ENCODE results near the gene EIF2S1. TPM values are rescaled to one million over a fixed set of nuclear protein-coding genes. Genes with fewer than 3 reads are reported as not detected.
"Not testable (repeated sequence)": the region's sequence is repeated elsewhere in the genome, so short reads cannot be mapped to it uniquely, and the experiment has no call there.

Gene EIF2S1
- total and polyA plus RNA-seq, 2 donors from 2014 or later, result 52.8 to 78.2 TPM

GRCh38 chr14:67413806-67414769 is 54.0 kb downstream of the EIF2S1 start:
- Histone ChIP-seq H3K4me3 (ENCODE audit: low read length in 3 of 3) (no peak overlapping the region), H3K36me3 (ENCODE audit: control insufficient read depth in 2 of 3, insufficient read depth in 3 of 3, low read length in 3 of 3) (no peaks in the 10 kb centered on the region), H3K4me1 (ENCODE audit: control insufficient read depth in 2 of 3, insufficient read depth in 2 of 3, low read depth in 1 of 3, low read length in 3 of 3) (no peaks in the 10 kb centered on the region), H3K27me3 (ENCODE audit: control insufficient read depth, insufficient read depth, low read length) (peaks cover 2% of the 10 kb centered on the region), H3K9ac (ENCODE audit: low read length in 3 of 3) (no peak overlapping the region), H3K9me3 (ENCODE audit: control insufficient read depth in 2 of 3, insufficient read depth in 1 of 3, low read length in 3 of 3) (no peaks in the 10 kb centered on the region), H3K27ac (ENCODE audit: low read depth in 2 of 2, low read length in 2 of 2) (no peak overlapping the region)
- intact Hi-C loops (cut with DNase I), result no loop called here
- FAIRE-seq (no peak), DNase-seq (no peak)
- TF ChIP-seq, protein P1, sequence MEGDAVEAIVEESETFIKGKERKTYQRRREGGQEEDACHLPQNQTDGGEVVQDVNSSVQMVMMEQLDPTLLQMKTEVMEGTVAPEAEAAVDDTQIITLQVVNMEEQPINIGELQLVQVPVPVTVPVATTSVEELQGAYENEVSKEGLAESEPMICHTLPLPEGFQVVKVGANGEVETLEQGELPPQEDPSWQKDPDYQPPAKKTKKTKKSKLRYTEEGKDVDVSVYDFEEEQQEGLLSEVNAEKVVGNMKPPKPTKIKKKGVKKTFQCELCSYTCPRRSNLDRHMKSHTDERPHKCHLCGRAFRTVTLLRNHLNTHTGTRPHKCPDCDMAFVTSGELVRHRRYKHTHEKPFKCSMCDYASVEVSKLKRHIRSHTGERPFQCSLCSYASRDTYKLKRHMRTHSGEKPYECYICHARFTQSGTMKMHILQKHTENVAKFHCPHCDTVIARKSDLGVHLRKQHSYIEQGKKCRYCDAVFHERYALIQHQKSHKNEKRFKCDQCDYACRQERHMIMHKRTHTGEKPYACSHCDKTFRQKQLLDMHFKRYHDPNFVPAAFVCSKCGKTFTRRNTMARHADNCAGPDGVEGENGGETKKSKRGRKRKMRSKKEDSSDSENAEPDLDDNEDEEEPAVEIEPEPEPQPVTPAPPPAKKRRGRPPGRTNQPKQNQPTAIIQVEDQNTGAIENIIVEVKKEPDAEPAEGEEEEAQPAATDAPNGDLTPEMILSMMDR (IDR thresholded peaks at IDR 0.05; ENCODE audit: borderline replicate concordance, extremely low read depth, insufficient read depth), result no peak

DNA sequence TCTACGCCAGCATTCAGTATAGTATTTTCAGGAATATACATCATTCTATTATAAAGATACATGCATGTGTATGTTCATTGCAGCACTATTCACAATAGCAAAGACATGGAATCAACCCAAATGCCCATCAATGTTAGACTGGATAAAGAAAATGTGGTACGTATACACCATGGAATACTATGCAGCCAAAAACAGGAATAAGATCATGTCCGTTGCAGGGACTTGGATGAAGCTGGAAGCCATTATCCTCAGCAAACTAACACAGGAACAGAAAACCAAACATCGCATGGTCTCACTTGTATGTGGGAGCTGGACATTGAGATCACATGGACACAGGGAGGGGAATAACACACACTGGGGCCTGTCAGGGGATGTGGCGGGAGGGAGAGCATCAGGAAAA is 55.5 kb downstream of the EIF2S1 start:
- intact Hi-C loops (cut with DNase I); H3K9ac ChIP-seq (ENCODE audit: low read length in 3 of 3); H3K27me3 ChIP-seq (ENCODE audit: control insufficient read depth, insufficient read depth, low read length); DNase-seq; H3K36me3 ChIP-seq (ENCODE audit: control insufficient read depth in 2 of 3, insufficient read depth in 3 of 3, low read length in 3 of 3); H3K27ac ChIP-seq (ENCODE audit: low read depth in 2 of 2, low read length in 2 of 2); FAIRE-seq; H3K4me1 ChIP-seq (ENCODE audit: control insufficient read depth in 2 of 3, insufficient read depth in 2 of 3, low read depth in 1 of 3, low read length in 3 of 3); H3K9me3 ChIP-seq (ENCODE audit: control insufficient read depth in 2 of 3, insufficient read depth in 1 of 3, low read length in 3 of 3); H3K4me3 ChIP-seq (ENCODE audit: low read length in 3 of 3): not testable (repeated sequence)

- DNase-seq (no peak), FAIRE-seq (no peak)
- H3K4me1 ChIP-seq (ENCODE audit: control insufficient read depth in 2 of 3, insufficient read depth in 2 of 3, low read depth in 1 of 3, low read length in 3 of 3), result no peaks in the 10 kb centered on the region
- intact Hi-C loops (cut with DNase I), result no loop called here
- TF ChIP-seq, protein P1 (IDR thresholded peaks at IDR 0.05; ENCODE audit: borderline replicate concordance, extremely low read depth, insufficient read depth), result no peak
- peaks cover 2% of the 10 kb centered on the region for H3K27me3 ChIP-seq (ENCODE audit: control insufficient read depth, insufficient read depth, low read length)
- H3K9me3 ChIP-seq (ENCODE audit: control insufficient read depth in 2 of 3, insufficient read depth in 1 of 3, low read length in 3 of 3), result no peaks in the 10 kb centered on the region
- no peak overlapping the region for H3K27ac ChIP-seq (ENCODE audit: low read depth in 2 of 2, low read length in 2 of 2)
- H3K9ac ChIP-seq (ENCODE audit: low read length in 3 of 3), result no peak overlapping the region
- no peaks in the 10 kb centered on the region for H3K36me3 ChIP-seq (ENCODE audit: control insufficient read depth in 2 of 3, insufficient read depth in 3 of 3, low read length in 3 of 3)
- H3K4me3 ChIP-seq (ENCODE audit: low read length in 3 of 3), result no peak overlapping the region
Observed at GRCh38 chr14:67416085-67416484, 56.0 kb downstream of the EIF2S1 start.

DNA sequence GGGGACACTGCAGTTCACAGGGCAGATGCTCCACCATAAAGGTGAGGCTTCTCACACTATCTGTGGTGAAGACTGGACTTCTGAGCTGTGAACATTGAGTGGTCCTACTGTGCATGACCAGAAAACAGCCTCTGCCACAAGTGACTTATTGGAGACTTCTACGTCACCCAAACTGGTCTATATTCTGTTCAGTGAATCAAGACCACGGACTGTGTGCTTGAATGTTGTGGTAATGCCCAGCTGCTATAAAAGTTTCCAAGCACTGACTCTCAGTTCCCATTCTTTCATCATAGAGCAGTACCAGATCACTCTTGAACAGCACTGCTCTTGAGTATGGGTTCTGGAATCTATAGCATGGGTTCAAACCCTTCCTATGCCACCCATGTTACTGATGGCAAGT is 56.7 kb downstream of the EIF2S1 start:
- H3K4me3 ChIP-seq (ENCODE audit: low read length in 3 of 3), result no peak overlapping the region
- DNase-seq (no peak), FAIRE-seq (no peak)
- peaks cover 2% of the 10 kb centered on the region for H3K27me3 ChIP-seq (ENCODE audit: control insufficient read depth, insufficient read depth, low read length)
- intact Hi-C loops (cut with DNase I), result no loop called here
- H3K9me3 ChIP-seq (ENCODE audit: control insufficient read depth in 2 of 3, insufficient read depth in 1 of 3, low read length in 3 of 3), result no peaks in the 10 kb centered on the region
- no peak overlapping the region for H3K27ac ChIP-seq (ENCODE audit: low read depth in 2 of 2, low read length in 2 of 2)
- H3K9ac ChIP-seq (ENCODE audit: low read length in 3 of 3), result no peak overlapping the region
- no peaks in the 10 kb centered on the region for H3K4me1 ChIP-seq (ENCODE audit: control insufficient read depth in 2 of 3, insufficient read depth in 2 of 3, low read depth in 1 of 3, low read length in 3 of 3)
- TF ChIP-seq, protein P1 (IDR thresholded peaks at IDR 0.05; ENCODE audit: borderline replicate concordance, extremely low read depth, insufficient read depth), result no peak
- H3K36me3 ChIP-seq (ENCODE audit: control insufficient read depth in 2 of 3, insufficient read depth in 3 of 3, low read length in 3 of 3), result no peaks in the 10 kb centered on the region

Data from kidney (tissue), 14 donors.